ENCODE data around the gene RAET1L.

- TF ChIP-seq CTCF (IDR thresholded peaks at IDR 0.05): no peak
- TF ChIP-seq POLR2A (IDR thresholded peaks at IDR 0.05): no peak
Observed at GRCh38 chr6:150008588-150008987, 16.7 kb downstream of the RAET1L start.
